HEK293 (cell line): ENCODE results near the gene FTH1.

ENCODE experiments used
- ATF2 ChIP-seq: fragments of 450-650 bp; formaldehyde crosslinking; IDR thresholded peaks from 2 replicates; pipeline ENCODE4 v1.5.1; 2016; ENCODE audit warnings: missing biosample characterization, missing genetic modification characterization, low read depth
- CTCF ChIP-seq: fragments of 450-650 bp; formaldehyde crosslinking; IDR thresholded peaks from 2 replicates; pipeline ENCODE4 v1.5.1; 2016; ENCODE audit warnings: missing biosample characterization, missing genetic modification characterization
- HIC1 ChIP-seq: fragments of 450-650 bp; formaldehyde crosslinking; IDR thresholded peaks from 2 replicates; pipeline ENCODE4 v1.5.1; 2016; ENCODE audit warnings: missing biosample characterization, missing genetic modification characterization
- REST ChIP-seq: fragments of 450-650 bp; formaldehyde crosslinking; IDR thresholded peaks from 2 replicates; pipeline ENCODE4 v1.5.1; 2016; ENCODE audit warnings: missing biosample characterization, missing genetic modification characterization
- TSHZ1 ChIP-seq: fragments of 450-650 bp; formaldehyde crosslinking; IDR thresholded peaks from 2 replicates; pipeline ENCODE4 v1.5.1; 2016; ENCODE audit warnings: missing biosample characterization, missing genetic modification characterization, borderline replicate concordance
- ZBTB11 ChIP-seq: fragments of 450-650 bp; formaldehyde crosslinking; conservative IDR thresholded peaks from 2 replicates; pipeline ENCODE4 v1.5.1; 2016; ENCODE audit warnings: low read depth, missing biosample characterization, missing genetic modification characterization
- ZBTB7A ChIP-seq: fragments of 450-650 bp; formaldehyde crosslinking; IDR thresholded peaks from 2 replicates; pipeline ENCODE4 v1.5.1; 2016; ENCODE audit warnings: low read depth, missing biosample characterization, missing genetic modification characterization
- ZFP3 ChIP-seq: fragments of 450-650 bp; formaldehyde crosslinking; IDR thresholded peaks from 2 replicates; pipeline ENCODE4 v1.5.1; 2016; ENCODE audit warnings: low read depth, missing biosample characterization, missing genetic modification characterization
- ZNF521 ChIP-seq: fragments of 450-650 bp; formaldehyde crosslinking; IDR thresholded peaks from 2 replicates; pipeline ENCODE4 v1.5.1; 2017; ENCODE audit warnings: missing biosample characterization, mild to moderate bottlenecking, missing genetic modification characterization
- ZNF558 ChIP-seq: fragments of 450-650 bp; formaldehyde crosslinking; IDR thresholded peaks from 2 replicates; pipeline ENCODE4 v1.5.1; 2016; ENCODE audit warnings: missing biosample characterization, missing genetic modification characterization

- TF ChIP-seq TSHZ1 (no peak), ZNF558 (tag by site-specific recombination) (no peak), HIC1 (tag by site-specific recombination) (no peak), ZFP3 (tag by site-specific recombination) (no peak), CTCF (tag by site-specific recombination) (no peak), ATF2 (tag by site-specific recombination) (no peak), ZBTB7A (tag by site-specific recombination) (no peak), REST (tag by site-specific recombination) (no peak), ZBTB11 (tag by site-specific recombination) (no peak), ZNF521 (tag by site-specific recombination) (no peak)
Observed at GRCh38 chr11:61975638-61976419, 8.4 kb upstream of the FTH1 start.
